Activated T-cell treated with anti-CD3 and anti-CD28 coated beads, Interleukin-2, amount 50 U/mL, for 48 hours (primary cell): ENCODE results near the gene AHCYL2.
A peak's percentile ranks its signal among the peaks of the same experiment; 100 is the strongest.
"Not testable (repeated sequence)": the region's sequence is repeated elsewhere in the genome, so short reads cannot be mapped to it uniquely, and the experiment has no call there.

ENCODE experiments used
- DNase-seq, 2 experiments: peaks; one replicate each; pipeline ENCODE4 v3.0.0-alpha.2; 2020

AHCYL2 gene

DNA sequence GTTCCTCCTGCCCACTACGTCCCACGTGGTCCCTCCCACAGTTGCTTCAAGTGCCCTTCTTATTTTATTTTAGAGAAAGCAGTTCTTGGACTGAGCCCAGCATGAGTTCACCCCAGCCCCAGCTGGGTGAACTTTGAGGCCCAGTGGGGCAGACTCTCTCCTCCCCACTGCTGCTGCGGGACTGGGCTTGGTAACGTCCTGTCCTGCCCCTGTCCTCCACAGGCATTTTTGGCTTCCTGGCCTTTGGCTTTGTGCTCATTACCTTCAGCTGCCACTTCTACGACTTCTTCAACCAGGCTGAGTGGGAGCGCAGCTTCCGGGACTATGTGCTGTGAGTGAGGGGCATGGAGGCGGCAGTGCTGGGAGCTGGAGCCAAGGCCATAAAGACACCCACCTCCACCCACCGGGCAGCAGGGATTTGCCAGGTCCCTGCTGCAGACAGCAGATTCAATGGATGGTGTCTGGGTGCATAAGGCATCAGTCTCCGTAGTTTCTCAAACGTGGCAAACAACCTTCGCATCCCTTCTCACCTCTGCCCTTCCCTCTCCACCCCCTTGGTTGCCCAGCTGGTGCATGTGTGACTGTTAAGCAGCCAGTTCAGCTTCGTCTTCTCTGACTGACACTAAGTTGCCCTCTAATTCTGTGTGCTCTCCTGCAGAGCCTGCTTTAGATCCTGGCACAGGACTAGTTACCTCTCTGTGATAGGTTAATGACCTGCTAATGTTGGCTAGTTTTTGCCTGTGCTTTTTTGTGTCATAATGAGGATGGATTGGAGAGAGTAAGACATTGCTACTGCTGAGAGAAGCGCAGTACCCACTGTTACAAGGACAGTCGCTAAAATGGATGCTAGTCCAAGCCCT lies 15.5 kb upstream of the AHCYL2 start:
- DNase-seq = no peak

DNA sequence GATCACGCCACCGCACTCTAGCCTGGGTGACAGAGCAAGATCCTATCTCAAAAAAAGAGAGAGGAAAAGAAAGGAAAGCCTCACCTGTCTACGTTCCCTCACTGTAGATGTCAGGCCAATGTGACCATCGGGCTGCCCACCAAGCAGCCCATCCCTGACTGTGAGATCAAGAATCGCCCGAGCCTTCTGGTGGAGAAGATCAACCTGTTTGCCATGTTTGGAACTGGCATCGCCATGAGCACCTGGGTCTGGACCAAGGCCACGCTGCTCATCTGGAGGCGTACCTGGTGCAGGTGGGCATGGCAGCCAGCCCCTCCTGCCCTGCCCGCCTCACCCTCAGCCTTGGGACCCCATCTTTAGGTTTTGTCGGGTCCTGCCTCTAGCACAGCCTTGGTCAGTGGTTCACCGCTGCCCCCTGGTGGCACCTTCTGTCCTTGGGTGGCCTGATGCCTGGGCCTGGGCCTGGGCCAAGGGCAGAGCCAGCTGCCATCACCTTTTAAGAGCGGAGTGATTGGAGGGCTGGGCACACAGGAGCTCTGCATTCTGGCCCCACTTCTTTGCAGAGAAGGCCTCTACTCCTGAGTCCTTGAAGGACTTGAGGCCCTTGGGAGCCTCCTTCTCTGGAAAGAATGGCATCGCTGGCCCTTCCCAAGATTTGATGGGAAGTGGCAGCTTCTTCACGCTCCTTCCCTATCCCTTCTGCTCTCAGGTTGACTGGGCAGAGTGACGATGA lies 14.4 kb upstream of the AHCYL2 start:
- DNase-seq = peak; percentile 87 to 89

DNA sequence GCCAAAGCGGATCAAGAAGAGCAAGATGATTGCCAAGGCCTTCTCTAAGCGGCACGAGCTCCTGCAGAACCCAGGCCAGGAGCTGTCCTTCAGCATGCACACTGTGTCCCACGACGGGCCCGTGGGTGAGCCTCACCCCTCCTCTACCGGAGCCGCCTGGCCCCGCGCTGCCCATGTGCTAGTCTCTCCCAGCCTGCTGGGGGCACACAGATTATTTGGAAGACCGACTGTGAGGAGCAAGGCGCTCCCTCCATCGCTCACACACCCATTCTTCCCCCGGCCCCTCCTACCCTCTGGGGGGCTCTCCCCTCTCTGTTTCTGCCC lies 13.9 kb upstream of the AHCYL2 start:
- DNase-seq = no peak

DNA sequence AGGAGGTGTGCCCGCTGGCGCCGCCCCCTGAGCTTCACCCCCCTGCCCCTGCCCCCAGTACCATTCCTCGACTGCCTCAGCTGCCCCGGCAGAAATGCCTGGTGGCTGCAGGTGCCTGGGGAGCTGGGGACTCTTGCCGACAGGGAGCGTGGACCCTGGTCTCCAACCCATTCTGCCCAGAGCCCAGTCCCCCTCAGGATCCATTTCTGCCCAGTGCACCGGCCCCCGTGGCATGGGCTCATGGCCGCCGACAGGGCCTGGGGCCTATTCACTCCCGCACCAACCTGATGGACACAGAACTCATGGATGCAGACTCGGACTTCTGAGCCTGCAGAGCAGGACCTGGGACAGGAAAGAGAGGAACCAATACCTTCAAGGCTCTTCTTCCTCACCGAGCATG lies 12.7 kb upstream of the AHCYL2 start:
- no peak for DNase-seq

DNA sequence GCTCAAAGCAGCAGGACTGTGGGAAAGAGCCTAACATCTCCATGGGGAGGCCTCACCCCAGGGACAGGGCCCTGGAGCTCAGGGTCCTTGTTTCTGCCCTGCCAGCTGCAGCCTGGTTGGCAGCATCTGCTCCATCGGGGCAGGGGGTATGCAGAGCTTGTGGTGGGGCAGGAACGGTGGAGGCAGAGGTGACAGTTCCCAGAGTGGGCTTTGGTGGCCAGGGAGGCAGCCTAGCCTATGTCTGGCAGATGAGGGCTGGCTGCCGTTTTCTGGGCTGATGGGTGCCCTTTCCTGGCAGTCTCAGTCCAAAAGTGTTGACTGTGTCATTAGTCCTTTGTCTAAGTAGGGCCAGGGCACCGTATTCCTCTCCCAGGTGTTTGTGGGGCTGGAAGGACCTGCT lies 12.2 kb upstream of the AHCYL2 start:
- DNase-seq = no peak

DNA sequence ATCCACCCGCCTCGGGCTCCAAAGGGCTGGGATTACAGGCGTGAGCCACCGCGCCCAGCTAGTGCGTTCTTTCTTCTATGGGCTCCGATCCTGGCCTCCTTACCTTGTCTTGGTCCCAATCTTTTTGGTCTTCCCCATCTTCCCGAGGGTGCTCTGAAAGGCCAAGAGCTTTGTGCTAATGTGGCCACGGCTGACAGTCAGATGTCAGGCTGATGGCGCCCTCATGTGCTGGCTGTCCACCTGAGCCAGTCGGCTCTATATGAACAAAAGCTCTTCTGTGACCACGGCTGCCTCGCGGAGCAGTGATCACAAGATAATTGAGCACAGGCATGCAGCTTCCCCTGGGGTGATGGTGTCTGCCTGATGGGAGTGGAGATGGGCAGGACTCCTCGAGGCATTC lies 11.0 kb upstream of the AHCYL2 start:
- peak in 1 of 2 experiments; percentile 28 for DNase-seq

DNA sequence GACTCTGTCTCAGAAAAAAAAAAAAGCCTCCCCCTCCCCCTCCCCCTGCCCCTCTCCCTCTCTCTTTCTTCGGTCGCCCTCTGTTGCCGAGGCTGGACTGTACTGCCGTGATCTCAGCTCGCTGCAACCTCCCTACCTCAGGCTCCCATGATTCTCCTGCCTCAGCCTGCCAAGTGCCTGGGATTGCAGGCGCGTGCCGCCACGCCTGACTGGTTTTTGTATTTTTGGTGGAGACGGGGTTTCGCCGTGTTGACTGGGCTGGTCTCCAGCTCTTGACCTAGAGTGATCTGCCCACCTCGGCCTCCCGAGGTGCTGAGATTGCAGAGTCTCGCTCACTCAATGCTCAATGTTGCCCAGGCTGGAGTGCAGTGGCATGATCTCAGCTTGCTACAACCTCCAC lies 9.1 kb upstream of the AHCYL2 start:
- DNase-seq = not testable (repeated sequence)

DNA sequence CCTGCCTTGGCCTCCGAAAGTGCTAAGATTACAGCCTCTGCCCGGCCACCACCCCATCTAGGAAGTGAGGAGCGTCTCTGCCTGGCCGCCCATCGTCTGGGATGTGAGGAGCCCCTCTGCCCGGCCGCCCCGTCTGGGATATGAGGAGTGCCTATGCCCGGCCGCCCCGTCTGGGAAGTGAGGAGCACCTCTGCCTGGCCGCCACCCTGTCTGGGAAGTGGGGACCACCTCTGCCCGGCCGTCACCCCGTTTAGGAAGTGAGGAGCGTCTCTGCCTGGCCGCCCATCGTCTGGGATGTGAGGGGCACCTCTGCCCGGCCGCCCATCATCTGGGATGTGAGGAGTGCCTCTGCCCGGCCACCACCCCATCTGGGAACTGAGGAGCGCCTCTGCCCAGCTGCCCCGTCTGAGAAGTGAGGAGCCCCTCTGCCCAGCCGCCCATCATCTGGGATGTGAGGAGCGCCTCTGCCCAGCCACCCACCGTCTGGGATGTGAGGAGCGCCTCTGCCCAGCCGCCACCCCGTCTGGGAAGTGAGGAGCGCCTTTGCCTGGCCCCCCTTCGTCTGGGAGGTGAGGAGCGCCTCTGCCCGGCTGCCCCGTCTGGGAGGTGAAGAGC lies 8.6 kb upstream of the AHCYL2 start:
- not testable (repeated sequence) for DNase-seq

DNA sequence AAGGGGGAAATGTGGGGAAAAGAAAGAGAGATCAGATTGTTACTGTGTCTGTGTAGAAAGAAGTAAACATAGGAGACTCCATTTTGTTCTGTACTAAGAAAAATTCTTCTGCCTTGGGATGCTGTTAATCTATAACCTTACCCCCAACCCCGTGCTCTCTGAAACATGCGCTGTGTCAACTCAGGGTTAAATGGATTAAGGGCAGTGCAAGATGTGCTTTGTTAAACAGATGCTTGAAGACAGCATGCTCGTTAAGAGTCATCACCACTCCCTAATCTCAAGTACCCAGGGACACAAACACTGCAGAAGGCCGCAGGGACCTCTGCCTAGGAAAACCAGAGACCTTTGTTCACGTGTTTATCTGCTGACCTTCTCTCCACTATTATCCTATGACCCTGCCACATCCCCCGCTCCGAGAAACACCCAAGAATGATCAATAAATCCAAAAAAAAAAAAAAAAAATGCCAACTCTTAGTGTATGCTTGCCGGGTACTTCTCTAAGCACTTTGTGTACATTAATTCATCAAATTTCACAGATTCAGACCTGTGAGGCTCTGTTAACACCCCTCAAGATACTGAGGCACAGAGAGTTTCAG lies 7.9 kb upstream of the AHCYL2 start:
- not testable (repeated sequence) for DNase-seq

DNA sequence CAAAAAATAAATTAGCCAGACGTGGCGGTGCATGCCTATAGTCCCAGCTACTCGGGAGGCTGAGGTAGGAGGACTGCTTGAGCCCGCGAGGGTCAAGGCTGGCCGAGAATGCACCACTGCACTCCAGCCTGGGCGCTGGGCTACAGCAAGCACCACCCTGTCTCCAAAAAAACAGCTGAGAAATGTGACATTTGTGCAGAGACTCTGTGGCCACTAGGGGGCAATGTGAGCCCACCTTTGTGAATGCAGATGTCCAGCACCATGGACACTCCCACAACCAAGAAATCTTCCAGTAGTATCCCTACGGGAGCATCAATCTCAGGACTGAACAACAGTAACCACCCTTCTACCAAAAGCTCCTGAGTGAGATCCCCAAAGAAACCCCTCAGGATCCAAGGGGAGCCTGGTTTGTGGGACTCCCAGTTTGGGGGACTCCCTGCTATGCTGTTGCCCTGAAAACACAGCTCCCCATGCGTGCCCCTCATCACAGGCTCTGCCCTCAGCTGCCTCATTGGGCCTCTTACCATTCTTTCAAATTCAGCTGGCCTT lies 6.2 kb upstream of the AHCYL2 start:
- peak; percentile 86 to 89 for DNase-seq

DNA sequence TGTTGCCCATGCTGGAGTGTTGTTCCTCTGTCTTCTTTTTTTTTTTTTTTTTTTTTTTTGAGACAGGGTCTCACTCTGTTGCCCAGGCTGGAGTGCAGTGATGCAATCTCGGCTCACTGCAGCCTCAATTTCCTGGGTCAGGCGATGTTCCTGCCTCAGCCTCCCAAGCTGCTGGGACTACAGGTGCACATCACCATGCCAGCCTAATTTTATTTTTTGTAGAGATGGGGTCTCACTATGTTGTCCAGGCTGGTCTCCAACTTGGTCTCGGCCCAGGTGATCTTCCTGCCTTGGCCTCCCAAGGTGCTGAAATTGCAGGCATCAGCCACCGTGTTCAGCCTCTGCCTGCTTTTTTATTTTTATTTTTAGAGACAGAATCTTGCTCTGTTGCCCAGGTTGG lies 5.7 kb upstream of the AHCYL2 start:
- DNase-seq = not testable (repeated sequence)

DNA sequence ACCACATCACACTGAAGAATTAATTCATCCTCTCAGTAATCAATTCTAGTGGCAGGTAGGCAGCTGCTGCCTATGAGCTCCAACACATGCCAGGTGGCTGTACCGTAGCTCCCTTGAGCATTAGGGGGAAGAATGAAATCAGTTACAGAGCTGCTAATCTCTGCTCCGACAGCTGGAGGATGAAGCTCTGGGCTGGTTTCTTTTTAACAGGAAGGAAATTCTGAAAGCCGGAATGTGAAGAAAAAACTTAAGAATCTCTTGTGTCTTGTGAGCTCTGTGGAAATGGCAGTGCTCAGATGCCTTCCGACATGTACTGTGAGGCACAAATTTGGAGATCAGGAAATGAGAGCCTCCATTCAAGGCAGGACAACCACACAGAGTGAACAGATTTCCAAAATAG lies 2.8 kb upstream of the AHCYL2 start:
- no peak for DNase-seq

DNA sequence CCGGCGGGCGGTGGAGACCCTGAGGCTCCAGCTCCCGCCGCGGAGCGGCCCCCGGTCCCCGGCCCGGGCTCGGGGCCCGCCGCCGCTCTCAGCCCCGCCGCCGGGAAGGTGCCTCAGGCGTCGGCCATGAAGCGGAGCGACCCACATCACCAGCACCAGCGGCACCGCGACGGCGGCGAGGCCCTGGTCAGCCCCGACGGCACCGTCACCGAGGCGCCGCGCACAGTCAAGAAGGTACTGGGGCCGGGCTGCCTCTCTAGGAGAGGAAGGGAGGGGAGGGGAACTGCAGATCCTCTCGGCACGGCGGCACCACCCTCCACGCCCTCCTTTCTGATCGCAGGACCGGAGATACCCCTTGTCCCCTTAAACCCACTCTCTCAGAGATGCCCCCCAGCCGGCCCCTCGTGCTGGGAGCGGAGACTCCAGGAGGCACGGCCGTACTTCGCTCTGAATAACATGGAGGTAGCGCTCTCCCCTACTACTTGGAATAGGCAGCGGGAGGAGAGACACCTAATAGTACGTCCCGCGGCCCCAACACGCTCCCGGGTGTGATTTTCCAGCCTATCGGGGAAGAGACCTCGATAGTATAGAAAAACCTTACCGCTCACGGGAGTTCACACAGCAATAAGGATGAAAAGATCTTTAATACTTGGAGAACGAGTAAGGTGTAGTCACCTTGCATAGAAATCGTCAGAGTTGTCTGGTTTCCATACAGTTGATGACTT lies 538 bp downstream of the AHCYL2 start:
- peak; percentile 69 to 75 for DNase-seq

DNA sequence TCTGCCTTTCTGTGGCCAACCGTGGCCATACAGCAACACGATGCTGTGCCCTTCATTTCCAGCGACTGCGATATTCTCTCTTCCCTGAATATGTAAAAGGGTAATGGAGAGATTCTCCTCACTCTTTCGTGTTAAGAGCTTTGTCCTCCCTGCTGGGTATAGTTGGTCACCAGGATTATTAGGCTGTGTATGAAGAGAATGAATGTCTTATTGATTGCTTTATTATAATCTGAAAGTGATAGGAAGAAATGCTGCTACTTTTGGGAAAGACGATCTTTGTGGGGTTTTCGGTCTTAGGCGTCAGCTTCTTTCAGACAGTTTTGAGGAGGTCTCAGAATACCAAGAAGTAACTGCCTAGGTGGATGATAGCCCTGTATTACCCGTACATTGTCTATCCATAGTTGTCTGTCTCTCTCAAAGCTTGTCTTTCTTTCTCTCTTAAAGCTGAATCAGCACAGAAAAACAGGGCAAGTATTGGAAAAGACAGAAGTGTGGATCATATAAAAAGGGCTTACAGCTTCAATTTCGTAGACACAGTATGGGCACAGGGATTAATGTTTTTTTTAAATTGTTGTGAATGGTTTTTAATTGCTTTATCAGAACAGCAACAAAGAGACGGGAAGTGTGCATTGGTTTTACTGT lies 1.2 kb downstream of the AHCYL2 start:
- no peak for DNase-seq

DNA sequence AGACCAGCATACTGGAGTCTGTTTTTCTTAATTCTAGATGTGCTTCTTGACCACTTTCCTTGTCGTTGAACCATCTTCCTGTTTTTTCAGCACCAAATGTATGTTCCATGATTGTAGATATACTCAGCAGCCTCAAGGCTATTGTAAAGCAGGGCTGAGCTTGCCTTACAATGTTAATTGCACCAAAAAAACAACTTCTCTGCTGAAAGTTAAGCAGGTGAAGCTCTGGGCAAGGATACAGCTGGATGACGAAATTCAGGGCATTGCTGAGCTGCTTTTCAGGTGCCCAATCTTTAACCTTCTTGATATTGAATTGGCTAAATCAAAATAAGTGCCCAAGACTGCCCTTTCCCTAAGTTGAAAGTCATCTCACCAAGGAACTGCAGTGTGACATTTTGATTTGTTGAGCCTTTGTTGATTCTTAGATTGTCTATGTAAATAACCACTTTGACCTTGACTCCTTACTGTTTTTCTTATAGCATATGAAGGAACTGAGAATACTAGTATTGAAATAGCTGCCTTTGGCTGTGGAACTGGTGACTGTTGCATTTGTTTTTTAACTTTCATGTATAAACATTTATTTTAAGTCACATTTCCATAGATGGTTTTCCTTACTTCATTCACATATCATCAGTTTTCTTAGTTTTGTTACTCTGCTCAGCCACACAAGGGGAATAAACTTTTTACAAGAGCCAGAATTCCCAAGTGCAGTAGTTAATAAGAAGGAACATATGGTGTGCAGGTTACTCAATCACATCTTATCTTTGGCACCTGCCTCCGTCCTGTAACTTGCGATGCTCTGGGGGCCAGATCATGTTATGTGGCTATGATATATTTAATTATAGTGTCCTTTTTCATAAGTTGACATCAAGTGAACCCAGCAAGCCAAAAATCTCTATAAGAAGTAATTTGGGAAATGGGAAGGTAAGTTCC lies 3.1 kb downstream of the AHCYL2 start:
- DNase-seq = no peak

DNA sequence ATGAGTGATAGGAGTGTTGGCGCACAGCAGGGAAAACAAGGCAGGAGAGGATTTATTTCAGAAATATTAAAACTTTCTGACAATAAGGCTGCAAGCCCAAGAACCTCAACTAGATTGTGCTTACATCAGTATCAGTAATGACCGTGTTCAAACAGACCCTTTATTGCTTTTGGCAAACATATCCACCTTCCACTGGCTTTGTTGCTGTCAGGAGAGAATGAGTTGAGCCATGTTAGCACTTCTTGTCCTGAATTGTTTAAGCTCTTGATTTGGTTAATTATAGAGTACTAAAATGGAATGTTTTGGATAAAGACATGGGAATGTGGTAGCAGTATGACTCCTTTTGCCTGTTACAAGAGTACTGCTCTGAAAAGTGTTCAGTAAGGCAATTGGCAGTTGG lies 3.8 kb downstream of the AHCYL2 start:
- no peak for DNase-seq

DNA sequence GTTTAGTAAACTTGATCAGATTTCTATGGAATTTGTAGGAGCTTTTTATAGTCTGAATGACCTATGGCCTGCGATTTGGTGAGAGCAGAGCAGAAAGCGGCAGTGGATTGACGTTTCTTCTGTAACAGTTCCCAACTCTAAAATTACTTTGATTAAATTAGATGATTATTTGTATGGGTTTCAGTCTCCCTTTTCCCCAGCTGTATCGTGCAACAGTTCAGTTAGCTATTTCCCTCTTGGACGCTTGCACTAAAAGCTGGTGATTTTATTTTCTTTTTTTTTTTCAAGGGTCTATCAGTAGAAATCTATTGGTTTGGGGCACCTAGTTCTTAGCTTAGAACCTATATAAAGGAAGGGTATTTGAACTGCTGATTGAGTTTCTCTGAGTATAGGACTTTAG lies 6.8 kb downstream of the AHCYL2 start:
- no peak for DNase-seq

DNA sequence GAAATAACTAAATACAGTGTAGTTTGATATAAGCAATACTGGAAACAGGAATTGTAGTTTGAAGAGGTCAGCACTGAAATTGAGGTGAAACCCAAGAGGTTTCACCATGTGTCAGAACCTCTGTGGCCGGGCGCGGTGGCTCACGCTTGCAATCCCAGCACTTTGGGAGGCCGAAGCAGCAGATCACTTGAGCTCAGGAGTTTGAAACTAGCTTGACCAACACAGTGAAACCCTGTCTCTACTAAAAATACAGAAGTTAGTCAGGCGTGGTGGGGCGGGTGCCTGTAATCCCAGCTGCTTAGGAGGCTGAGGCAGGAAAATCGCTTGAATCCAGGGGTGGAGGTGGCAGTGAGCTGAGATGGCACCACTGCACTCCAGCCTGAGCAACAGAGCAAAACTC lies 13.7 kb downstream of the AHCYL2 start:
- DNase-seq = no peak

DNA sequence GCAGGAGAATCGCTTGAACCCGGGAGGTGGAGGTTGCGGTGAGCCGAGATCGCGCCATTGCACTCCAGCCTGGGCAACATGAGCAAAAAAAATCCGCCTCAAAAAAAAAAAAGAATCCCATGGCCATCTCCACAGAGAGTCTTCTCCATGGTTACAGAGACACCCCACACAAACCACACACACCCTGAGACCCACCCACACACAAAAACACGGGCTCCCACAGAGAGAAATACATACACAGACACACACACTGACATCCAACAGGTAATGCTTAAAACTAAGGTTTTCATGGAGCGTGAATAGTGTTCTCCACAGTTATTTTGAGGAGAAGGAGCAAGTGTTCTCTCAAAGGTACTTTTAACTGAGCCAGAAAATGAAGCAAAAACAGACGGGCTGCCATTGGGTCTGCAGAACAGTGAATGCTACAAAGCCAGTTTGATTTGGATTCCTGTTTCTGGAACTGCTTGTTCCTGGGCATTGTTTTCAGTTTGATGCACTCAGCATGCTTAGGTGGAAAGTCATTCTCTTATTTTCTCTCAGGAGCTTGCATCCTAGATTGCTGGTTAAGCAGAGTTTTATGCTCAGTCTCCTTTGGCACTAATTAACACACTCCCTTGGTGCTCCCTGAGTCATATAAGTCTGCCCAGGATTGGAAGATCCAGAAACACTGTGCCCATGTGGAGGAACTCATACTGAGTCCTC lies 15.4 kb downstream of the AHCYL2 start:
- no peak for DNase-seq

DNA sequence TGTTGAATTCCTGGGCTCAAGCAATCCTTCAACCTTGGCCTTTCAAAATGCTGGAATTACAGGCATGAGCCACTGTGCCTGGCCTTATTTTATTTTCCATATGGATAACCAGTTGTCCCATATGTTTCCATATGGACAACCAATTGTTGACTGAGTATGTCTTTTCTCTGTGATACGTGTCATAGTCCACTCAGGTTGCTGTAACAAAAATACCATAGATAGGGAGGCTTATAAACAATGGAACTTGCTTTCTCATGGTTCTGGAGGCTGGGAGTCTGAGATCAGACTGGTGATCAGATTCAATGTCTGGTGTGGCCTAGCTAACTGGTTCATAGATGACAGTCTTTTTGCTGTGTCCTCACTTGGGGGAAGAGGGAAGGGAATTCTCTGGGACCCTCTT lies 19.4 kb downstream of the AHCYL2 start:
- DNase-seq = no peak
